ENCODE data around the gene HEPACAM2. TPM values are rescaled to one million over a fixed set of nuclear protein-coding genes. Genes with fewer than 3 reads are reported as not detected.

Gene HEPACAM2
- total and polyA plus RNA-seq, 5 experiments from 2014 or later = 0.33 TPM; not detected in 4

DNA sequence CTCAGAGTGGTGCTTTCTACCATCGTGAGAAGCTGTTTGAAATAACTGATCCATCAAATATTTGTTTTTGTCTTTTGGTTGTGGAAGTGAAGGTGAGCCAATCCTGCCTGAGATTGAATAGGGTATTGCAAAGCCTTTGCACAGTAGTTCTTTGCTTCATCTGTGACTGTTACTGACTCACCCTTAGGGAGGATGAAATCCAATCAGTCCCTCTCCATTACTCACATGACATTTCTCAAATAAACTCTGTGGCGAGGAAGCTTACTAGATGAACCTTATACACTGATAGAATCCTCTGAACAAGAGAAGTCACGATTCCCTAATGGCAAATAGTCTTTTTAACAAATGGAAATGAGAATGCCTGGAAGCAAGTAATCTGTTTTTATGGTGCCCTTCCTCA, 31.9 kb downstream of the HEPACAM2 start:
- H3K4me3 Mint-ChIP-seq = no peak overlapping the region
- ATAC-seq (no peak), DNase-seq (no peak)
- H3K27ac Mint-ChIP-seq = no peak overlapping the region
- POLR2A ChIA-PET = no interaction called here
- no peaks in the 10 kb centered on the region for H3K36me3 Mint-ChIP-seq
- peaks cover 21 to 53% (median 26%) of the 10 kb centered on the region in 5 donors for H3K27me3 Mint-ChIP-seq
- H3K4me1 Mint-ChIP-seq = peaks cover 0 to 4% (median 0%) of the 10 kb centered on the region in 4 donors
- H3K9me3 Mint-ChIP-seq = no peaks in the 10 kb centered on the region

DNA sequence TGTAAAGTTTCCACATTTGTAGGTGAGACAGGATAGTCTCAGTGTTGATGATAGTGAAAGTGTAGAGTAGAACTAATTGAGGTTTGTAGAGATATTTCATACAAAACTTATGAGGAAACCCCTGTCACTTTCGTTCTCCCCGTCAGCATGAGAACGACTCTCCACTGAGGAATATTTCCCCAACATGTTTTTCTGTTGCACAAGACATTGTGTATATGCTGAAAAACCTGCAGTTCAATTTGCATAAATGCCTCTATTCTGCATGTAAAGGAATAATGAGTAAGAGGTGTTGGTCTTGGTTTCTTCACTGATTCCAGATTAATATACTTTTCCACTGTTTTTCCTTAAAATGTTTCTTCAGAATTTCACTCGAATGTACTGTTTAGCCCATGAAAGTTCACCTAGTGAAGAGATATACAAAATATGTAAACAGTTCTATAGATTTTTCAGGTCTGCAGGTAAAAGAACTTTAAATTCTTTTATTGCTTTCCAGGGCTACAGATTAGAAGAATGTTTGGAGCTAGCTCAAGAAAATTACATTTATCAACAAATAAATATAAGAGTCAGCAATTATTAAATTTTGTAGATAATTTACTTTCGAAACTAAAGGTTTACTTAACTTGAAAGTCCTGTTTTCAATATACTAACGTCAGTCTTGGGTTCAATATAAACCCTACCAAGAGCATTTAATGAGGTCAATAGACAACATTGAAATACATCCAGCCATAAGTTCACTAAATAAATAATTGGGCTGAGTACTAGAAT, 37.2 kb downstream of the HEPACAM2 start:
- H3K27me3 Mint-ChIP-seq = peaks cover 22 to 63% (median 33%) of the 10 kb centered on the region in 5 donors
- H3K36me3 Mint-ChIP-seq = no peaks in the 10 kb centered on the region
- H3K4me3 Mint-ChIP-seq = no peak overlapping the region
- H3K27ac Mint-ChIP-seq = no peak overlapping the region
- no peaks in the 10 kb centered on the region for H3K9me3 Mint-ChIP-seq
- POLR2A ChIA-PET = no interaction called here
- no peak for DNase-seq
- ATAC-seq = no peak
- H3K4me1 Mint-ChIP-seq = no peaks in the 10 kb centered on the region

DNA sequence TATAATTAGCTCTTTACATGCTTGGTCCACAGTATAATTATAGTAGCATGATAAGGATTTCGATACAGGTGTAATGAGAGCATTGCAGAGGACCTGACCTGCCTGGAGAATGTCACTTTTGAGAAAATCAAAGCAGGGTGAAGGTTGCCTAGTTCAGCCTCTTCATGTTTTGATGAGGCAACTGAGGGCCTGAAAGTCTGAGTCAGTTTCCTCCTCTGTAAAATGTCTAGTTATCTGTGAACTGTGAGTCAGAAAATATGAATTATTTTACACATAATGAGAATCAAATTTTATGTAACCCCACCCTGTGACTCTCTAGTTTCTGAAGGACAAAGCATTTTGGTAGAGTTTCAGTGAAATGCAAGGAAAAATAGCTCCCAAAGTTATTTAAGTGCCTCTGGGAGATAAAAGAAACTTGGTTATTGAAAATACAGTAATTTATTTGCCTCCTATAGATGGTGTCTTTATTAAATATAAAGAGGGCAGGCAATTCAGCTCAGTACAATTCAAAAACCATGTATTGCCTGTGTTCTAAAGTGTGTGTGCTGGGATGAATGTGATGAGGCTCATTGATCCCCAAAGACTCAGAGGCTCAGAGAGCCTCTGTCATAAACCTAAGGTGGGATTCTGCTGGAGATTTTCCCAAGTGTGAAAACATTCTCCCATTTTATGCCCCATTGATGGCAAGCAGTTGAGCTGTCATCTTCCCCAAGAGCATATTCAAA, 40.8 kb downstream of the HEPACAM2 start:
- no peaks in the 10 kb centered on the region for H3K36me3 Mint-ChIP-seq
- H3K4me1 Mint-ChIP-seq = no peaks in the 10 kb centered on the region
- no peaks in the 10 kb centered on the region for H3K9me3 Mint-ChIP-seq
- DNase-seq = no peak
- H3K4me3 Mint-ChIP-seq = no peak overlapping the region
- ATAC-seq = no peak
- POLR2A ChIA-PET = no interaction called here
- peaks cover 22 to 57% (median 32%) of the 10 kb centered on the region in 5 donors for H3K27me3 Mint-ChIP-seq
- H3K27ac Mint-ChIP-seq = no peak overlapping the region

DNA sequence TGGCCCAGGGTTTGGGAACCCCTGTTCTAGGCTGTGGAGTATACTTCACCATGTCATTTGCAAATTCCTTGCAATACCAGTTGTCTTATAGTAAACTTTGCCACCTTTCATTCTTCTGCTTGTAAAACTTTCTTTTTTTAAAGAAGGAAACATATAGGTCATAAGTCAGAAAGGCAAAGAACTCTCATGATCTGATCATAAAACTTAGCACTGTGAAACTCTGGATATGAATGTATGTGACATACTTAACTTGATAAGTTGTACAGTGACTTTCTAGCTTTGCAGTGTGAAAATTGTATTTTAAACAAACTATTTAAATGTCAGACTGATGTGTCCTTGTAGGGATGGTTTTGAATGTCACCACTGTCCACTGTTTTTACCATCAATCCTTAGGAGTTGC, 47.1 kb downstream of the HEPACAM2 start:
- Mint-ChIP-seq H3K27me3 (peaks cover 9 to 28% (median 24%) of the 10 kb centered on the region in 5 donors), H3K4me1 (no peaks in the 10 kb centered on the region), H3K36me3 (no peaks in the 10 kb centered on the region), H3K9me3 (no peaks in the 10 kb centered on the region), H3K27ac (no peak overlapping the region), H3K4me3 (no peak overlapping the region)
- DNase-seq (no peak), ATAC-seq (no peak)
- POLR2A ChIA-PET = no interaction called here

DNA sequence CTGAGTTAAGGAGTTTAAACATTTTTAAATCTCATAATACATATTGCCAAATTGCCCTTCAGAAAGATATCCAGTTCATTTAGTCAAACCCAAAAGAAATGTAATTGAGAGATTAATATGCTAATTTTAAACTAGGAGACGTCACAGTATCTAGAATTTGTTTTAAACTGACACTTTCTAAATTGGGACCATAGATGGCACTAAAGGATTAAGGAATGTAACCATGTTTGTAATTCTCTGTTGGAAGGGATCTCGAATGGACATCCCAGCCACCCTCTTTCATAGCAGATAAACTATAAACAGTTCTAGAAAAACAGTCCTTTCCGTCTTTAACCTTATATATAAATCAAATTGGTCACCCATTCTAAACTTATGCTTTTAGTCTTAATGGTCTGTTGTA, 48.1 kb downstream of the HEPACAM2 start:
- H3K27me3 Mint-ChIP-seq = peaks cover 11 to 21% (median 18%) of the 10 kb centered on the region in 5 donors
- H3K27ac Mint-ChIP-seq = no peak overlapping the region
- POLR2A ChIA-PET = no interaction called here
- no peak for DNase-seq
- no peaks in the 10 kb centered on the region for H3K4me1 Mint-ChIP-seq
- H3K36me3 Mint-ChIP-seq = no peaks in the 10 kb centered on the region
- H3K4me3 Mint-ChIP-seq = no peak overlapping the region
- ATAC-seq = no peak
- H3K9me3 Mint-ChIP-seq = peaks cover 0 to 3% (median 0%) of the 10 kb centered on the region in 9 donors

DNA sequence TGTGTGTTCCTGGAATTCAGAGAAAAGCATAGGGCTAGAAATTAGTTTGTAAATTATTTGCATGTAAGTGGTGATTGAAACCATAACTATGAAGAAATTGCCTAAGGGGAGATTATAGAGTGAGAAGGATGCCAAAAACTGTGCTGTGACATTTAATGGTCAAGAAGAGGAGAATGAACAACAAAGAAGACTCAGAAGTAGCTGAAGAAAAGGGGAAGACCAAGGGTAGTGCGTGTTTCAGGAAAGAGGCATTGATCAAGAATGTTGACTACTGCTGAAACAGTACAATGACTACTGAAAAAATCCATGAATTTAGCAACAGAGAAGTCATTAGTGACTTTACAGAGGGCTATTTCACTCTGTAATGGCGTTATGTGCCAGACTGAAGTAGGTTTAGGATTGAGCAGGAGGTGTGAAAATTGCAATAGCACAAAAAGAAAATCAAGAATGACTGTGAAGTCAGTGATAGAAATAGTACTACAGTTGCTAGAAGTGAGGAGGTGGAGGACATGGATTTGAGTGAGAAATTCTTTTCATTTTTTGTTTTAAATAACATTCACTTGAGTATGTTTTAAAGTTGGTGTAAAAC, 49.2 kb downstream of the HEPACAM2 start:
- Mint-ChIP-seq H3K27ac (no peak overlapping the region), H3K9me3 (peaks cover 0 to 8% (median 5%) of the 10 kb centered on the region in 9 donors), H3K4me1 (no peaks in the 10 kb centered on the region), H3K36me3 (peaks cover 0 to 5% (median 0%) of the 10 kb centered on the region in 3 donors), H3K4me3 (no peak overlapping the region), H3K27me3 (peaks cover 9 to 18% (median 14%) of the 10 kb centered on the region in 5 donors)
- no peak for ATAC-seq
- POLR2A ChIA-PET = no interaction called here
- no peak for DNase-seq

DNA sequence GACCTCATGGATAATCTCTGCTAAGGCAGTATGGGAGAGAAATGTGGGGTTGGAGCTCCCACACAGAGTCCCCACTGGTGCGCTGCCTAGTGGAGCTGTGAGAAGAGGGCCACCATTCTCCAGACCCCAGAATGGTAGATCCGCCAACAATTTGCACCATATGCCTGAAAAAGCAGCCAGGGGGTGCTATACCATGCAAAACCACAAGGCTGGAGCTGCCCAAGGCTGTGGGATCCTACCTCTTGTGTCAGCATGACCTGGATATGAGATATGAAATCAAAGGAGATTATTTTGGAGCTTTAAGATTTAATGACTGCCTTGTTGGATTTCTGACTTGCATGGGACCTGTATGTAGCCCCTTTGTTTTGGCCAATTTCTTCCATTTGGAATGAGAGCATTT, 51.0 kb downstream of the HEPACAM2 start:
- POLR2A ChIA-PET = no interaction called here

DNA sequence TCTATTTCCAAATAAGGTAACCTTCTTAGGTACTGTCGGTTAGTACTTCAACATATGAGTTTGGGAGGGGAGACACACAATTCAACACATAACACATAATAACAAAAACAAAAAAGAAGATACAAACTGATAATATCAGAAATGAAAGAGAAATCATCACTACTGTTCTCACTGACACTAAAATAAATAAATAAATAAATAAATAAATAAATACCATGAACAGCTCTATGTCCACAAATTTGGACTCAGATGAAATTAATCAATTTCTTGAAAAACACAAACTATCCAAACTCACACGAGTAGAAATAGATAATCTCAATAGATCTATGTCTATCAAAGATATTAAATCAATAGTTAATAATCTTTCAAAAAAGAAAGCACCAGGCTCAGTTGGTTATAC, 53.6 kb downstream of the HEPACAM2 start:
- POLR2A ChIA-PET = no interaction called here
- no peak for ATAC-seq
- Mint-ChIP-seq H3K9me3 (peaks cover 9 to 46% (median 27%) of the 10 kb centered on the region in 9 donors), H3K27me3 (peaks cover 9 to 20% (median 16%) of the 10 kb centered on the region in 5 donors), H3K4me3 (no peak overlapping the region), H3K36me3 (peaks cover 0 to 22% (median 14%) of the 10 kb centered on the region in 3 donors), H3K27ac (no peak overlapping the region), H3K4me1 (no peaks in the 10 kb centered on the region)
- no peak for DNase-seq

More for the DNA sequence above, 51.0 kb downstream of the HEPACAM2 start:
- H3K27ac Mint-ChIP-seq = no peak overlapping the region
- H3K9me3 Mint-ChIP-seq = peaks cover 0 to 26% (median 17%) of the 10 kb centered on the region in 9 donors
- no peak overlapping the region for H3K4me3 Mint-ChIP-seq
- H3K27me3 Mint-ChIP-seq = peaks cover 9 to 22% (median 16%) of the 10 kb centered on the region in 5 donors
- ATAC-seq = no peak
- no peak for DNase-seq
- H3K4me1 Mint-ChIP-seq = no peaks in the 10 kb centered on the region
- peaks cover 0 to 21% (median 12%) of the 10 kb centered on the region in 3 donors for H3K36me3 Mint-ChIP-seq

DNA sequence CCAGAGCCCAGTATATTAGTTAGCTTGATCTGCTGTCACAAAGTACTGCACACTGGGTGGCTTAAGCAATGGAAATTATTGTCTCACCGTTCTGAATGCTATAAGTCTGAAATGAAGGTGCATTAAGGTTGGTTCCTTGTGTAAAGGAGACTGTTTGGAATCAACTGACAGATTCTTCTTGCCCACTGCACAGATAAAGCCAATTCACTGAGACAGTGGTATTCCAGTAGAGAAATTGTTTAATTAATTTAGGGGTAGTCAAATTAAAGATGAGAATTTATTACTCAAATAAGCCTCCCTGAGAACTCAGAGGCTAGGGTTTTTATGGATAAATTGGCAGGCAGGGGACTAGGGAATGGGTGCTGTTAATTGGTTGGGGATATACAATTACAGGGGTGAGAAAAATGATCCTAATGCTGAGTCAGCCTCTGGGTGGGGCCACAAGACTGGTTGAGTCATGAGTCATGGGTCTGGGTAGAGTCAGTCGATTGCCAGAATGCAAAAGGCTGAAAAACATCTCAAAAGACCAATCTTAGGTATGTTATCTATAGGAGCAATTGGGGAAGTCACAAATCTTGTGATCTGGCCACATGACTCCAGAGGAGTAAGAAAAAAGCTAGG, 54.6 kb downstream of the HEPACAM2 start:
- Mint-ChIP-seq H3K4me3 (no peak overlapping the region), H3K36me3 (peaks cover 0 to 26% (median 14%) of the 10 kb centered on the region in 3 donors), H3K9me3 (peaks cover 9 to 53% (median 30%) of the 10 kb centered on the region in 9 donors), H3K27me3 (peaks cover 8 to 20% (median 13%) of the 10 kb centered on the region in 5 donors), H3K27ac (no peak overlapping the region), H3K4me1 (no peaks in the 10 kb centered on the region)
- POLR2A ChIA-PET = no interaction called here
- ATAC-seq = no peak
- no peak for DNase-seq

DNA sequence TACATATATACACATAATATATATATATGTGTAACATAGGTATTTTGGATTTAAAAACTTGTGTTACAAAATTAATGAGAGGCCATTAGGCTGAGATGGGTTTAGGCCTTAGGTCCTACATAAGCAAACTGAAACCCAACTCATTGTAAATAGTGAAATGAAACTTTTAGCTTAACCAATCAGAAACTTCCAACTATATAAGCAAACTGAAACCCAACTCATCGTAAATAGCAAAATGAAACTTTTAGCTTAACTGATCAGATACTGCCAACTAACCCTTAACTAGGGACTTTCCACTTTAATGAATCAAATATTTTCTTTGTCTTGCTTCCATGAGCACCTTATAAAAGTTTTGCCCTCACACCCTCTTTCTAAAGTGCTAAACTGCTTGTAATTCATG, 60.8 kb downstream of the HEPACAM2 start:
- DNase-seq = no peak
- peaks cover 0 to 11% (median 4%) of the 10 kb centered on the region in 3 donors for H3K36me3 Mint-ChIP-seq
- H3K4me3 Mint-ChIP-seq = no peak overlapping the region
- peaks cover 0 to 8% (median 0%) of the 10 kb centered on the region in 4 donors for H3K4me1 Mint-ChIP-seq
- no peak for ATAC-seq
- H3K9me3 Mint-ChIP-seq = peaks cover 6 to 47% (median 23%) of the 10 kb centered on the region in 9 donors
- H3K27me3 Mint-ChIP-seq = peaks cover 0 to 8% (median 5%) of the 10 kb centered on the region in 5 donors
- POLR2A ChIA-PET = no interaction called here
- peak overlapping the region in 1 of 10 donors; percentile 43 for H3K27ac Mint-ChIP-seq

DNA sequence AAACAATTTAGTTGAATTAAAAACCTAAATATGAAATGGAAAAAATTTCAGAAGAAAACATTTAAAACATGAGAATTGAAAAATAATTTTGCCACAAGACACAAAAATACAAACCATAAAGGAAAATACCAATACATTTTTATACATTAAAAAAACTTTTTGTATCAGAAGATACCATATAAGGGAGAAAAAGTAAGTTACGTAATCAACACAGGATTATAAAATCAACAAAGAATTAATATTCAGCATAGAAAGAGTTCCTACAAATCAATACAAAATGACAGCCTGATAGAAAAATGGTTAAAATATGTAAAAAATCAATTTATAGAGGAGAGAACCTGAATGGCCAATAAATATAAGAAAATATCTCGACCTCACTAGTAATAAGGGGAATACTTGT, 61.5 kb downstream of the HEPACAM2 start:
- POLR2A ChIA-PET = no interaction called here
- Mint-ChIP-seq H3K27ac (peak overlapping the region in 1 of 10 donors; percentile 43), H3K4me3 (no peak overlapping the region), H3K9me3 (peaks cover 6 to 47% (median 23%) of the 10 kb centered on the region in 9 donors), H3K36me3 (peaks cover 0 to 11% (median 4%) of the 10 kb centered on the region in 3 donors), H3K4me1 (peaks cover 0 to 8% (median 0%) of the 10 kb centered on the region in 4 donors), H3K27me3 (peaks cover 0 to 8% (median 5%) of the 10 kb centered on the region in 5 donors)
- ATAC-seq (no peak), DNase-seq (no peak)

DNA sequence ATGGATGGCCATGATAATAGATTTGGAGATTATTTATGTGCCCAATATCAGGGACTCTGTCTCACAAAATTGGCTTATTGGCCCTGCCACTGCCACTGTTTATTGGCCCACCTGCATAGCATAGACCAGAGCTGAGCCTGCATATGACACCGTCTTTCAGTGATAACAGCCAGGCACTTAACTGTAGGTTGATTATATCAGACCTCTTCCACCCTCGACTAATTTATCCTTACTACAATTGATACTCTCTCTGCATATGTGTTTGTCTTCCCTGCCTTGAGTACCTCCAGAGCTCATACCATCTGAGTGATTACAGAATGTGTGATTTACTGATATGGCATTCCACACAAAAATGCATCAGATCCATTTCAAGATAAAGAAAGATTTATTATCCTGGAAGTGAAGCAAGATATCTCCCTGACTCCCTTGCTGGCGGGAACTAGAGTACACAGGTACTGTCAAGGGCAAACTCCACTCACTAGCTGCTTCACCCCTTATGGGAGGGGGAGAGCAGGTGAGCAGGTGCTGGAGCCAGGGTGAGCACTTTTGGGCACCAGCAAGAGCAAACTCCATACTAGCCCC, 65.0 kb downstream of the HEPACAM2 start:
- Mint-ChIP-seq H3K9me3 (peaks cover 0 to 20% (median 11%) of the 10 kb centered on the region in 9 donors), H3K4me3 (no peak overlapping the region), H3K4me1 (peaks cover 0 to 8% (median 0%) of the 10 kb centered on the region in 4 donors), H3K27me3 (peaks cover 0 to 7% (median 5%) of the 10 kb centered on the region in 5 donors), H3K27ac (no peak overlapping the region), H3K36me3 (peaks cover 0 to 5% (median 5%) of the 10 kb centered on the region in 3 donors)
- no peak for DNase-seq
- no peak for ATAC-seq
- POLR2A ChIA-PET = no interaction called here

All from naive thymus-derived CD8-positive, alpha-beta T cell (primary cell).